Activated T-cell treated with anti-CD3 and anti-CD28 coated beads for 4 hours (primary cell): ENCODE results near the gene EPHA5.
"Not testable (repeated sequence)": the region's sequence is repeated elsewhere in the genome, so short reads cannot be mapped to it uniquely, and the experiment has no call there.

Experiments used
- DNase-seq: peaks from one replicate; pipeline ENCODE4 v3.0.0-alpha.2; 2020

Gene EPHA5

DNA sequence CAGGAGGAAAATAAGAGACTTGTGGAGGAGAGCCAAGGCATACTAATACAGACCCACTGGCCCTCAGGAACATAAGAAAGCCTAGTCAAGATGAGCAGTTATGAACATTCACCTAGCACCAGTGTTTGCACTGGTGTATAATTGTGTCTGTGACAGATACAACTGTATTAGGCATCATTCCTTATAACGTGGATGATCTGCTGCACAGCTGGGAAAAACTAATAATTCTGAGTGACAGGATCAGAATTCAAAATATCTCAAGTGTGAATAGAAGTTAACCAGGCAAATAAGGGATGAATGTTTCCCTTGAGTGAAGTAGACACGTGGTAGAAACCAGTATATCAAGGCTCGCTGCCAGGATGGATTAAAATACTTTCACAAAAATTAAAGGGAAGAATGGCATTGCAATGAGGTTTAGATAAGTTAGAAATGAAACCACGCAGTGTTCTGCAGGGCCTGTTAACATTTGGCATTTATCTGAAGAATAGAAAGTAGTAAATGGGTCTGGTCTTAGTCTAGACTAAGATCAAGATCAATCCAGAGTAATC lies 325.9 kb downstream of the EPHA5 start:
- no peak for DNase-seq

DNA sequence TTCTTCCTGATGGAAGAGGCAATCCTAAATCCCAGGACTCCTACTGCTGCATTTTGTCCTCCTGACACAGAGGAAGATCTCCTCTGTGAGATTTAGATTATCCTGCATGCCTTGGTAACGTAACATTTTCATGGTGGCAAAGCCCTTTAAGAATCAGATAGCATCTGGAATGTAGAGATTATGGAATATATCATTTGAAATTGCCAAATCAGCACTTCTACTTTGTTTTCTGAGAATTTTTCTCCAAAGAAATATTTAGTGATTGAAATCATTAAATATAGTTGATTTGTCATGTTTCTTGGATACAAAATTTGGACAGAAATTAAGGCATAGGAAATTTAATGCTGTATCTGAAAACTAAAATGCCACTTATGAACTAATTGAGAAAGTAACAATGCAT lies 326.9 kb downstream of the EPHA5 start:
- DNase-seq, result no peak

DNA sequence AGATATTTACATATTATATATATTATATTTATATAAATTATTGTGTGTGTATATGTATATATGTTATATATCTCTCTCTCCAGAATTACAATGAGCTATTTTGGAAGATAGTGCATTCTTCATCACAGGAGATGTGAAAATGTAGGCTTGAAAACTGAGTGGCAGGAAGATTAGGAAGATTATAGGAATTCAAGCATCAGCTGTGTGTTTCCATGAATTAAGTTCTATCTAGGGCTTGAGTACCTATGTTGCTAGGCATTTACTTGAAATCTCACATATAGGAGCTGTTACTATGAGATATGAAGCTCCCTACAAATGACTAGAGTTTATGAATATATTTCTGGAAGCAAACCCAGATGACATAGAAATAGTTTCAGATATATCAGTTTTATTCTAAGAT lies 328.7 kb downstream of the EPHA5 start:
- DNase-seq, result no peak

DNA sequence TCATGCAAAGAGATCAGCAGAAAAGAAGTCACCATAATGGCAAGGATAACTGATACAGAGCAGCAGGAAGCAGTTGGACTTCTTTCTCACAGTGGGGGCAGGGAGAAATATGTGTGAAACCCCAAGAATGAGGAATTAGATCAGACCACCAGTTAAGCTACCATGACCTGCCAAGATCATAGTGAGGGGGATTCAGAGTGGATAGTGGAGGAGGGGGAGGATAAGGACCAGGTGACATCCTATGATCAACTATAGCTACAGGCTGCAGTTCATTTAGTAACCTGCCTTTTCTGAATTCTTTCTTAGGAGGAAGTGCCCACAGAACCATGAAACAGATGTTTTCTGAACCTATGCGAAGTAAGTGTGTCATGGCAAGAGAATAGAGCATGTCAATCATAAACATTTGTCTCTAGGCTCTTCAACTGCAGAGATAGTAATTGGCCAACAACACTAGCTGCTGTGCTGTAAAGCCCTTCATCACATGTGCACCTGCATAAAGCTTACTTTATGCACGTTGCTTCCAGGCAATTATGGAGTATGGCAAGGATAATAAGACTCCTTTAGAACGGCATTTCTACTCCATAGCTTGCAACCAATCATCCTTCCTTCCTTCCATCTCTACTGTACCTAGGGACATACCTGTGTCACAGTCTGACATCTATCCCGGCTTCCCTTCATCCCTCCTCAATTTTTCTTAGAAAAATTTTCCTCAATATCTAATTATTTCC lies 329.7 kb downstream of the EPHA5 start:
- no peak for DNase-seq

DNA sequence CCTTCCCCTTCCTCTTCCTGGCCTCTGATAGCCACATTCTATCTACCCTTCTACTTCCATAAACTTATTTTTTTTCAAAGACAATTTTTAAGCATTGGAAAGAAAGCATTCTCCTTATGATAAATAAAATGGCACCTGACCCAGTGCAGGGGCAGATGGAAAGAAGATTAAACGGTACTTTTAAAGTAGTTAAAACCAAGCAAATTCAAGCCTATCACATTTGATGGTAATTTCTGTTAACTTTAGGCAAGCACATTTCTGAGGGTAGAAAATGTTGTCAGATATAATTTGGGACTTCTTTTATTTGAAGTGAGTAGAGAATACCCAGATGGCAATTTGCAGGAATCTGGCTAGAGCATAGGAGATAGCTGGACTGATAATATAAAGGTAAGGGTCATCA lies 332.9 kb downstream of the EPHA5 start:
- DNase-seq, result no peak

DNA sequence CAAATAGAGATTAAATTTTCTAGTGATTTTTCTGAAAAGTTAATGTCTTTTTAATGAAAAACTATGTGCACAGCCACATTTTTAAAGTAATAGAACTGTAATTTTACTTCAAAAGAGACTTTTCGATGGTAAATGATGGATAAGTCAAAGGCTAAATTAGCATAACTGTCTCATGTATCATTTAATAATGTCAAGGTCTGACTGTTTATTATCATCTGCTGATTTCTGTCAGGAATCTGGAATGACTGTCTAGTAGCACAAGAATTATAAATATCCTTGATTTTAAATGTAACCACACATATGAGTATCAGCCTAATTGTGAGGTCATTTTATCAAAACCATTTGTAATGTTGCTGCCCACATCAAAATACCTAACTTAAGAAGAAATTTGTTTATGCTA lies 333.8 kb downstream of the EPHA5 start:
- no peak for DNase-seq

DNA sequence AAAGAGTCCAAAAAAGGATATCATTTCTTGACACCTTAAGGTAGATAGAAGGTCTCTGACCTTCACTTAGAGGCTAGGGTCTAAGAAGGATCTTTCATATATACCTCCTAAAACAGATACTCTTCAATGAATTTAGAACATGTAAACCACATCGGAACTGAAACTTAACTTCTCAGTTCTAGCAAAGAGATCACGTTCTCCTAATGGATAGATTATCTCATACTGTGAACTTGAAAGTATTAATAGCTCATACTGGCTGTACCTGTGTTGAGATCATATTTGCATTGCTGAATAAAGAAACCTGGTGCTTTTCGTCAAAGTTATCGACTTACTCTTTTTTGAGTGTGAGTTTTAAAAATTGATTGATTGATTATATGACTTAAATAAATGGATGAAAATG lies 353.8 kb downstream of the EPHA5 start:
- no peak for DNase-seq

DNA sequence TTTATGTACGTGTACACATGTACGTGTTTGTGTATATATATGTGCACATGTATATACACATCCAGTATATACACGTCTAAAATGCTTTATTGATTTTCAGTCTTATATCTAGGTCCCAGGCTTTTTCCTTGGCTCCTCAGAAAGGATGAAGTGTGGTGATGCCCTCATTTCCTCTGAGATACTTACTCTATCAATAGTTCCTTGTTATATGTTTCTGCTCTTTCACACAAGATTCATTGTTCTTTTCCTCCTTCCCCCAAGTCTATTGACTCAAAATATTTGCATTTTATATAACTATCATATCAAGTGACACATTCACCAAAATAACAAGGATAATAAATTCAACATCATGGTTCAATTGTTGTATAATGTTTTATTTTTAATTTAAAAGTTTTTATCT lies 359.2 kb downstream of the EPHA5 start:
- DNase-seq, result no peak

DNA sequence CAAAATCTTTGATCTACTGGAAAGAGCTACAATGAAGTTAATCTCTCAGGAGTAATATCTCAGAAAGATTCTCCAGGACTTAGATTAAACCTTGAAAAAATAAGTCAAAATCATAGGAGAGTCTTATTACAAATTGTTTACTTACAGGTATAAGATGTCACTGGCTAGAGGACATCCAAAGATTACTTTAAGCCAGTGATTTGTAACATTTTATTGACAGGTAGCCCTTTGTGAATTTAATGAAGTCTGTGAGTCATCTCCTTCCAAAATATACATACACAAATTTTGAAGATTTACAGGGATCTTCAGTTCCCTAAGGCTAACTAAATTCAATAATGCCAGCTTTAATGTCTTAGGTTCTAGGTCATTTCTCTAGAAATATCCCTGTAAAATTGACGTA lies 359.7 kb downstream of the EPHA5 start:
- DNase-seq, result no peak

DNA sequence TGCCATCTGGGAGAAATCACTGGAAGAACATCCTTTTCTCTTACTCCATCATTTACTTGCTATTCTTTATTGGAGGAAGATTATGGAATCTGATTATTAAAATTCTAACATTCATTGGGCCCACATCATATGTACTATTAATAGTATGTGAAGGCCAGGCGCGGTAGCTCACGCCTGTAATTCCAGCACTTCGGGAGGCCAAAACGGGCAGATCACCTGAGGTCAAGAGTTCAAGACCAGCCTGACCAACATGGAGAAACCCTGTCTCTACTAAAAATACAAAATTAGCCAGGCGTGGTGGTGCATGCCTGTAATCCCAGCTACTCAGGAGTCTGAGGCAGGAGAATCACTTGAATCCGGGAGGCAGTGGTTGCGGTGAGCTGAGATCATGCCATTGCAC lies 361.7 kb downstream of the EPHA5 start:
- not testable (repeated sequence) for DNase-seq

DNA sequence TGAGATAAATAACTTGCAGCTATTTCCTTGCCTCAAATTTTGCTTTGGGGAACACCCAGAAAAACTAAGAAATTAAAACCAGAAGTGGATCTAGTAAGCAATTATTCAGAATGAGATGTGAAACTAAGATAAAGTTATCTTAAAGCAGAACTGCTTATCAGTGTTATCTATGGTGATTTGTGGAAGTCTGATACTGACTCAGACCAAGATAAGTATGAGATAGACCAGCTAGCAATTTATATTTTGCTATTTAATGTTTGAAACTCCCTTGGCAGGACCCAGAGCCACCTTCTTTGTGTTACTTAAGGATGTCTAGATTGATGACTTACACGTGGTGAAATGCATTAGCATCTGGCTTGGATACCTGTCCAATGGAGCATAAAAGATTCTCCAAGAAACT lies 368.1 kb downstream of the EPHA5 start:
- DNase-seq, result no peak

DNA sequence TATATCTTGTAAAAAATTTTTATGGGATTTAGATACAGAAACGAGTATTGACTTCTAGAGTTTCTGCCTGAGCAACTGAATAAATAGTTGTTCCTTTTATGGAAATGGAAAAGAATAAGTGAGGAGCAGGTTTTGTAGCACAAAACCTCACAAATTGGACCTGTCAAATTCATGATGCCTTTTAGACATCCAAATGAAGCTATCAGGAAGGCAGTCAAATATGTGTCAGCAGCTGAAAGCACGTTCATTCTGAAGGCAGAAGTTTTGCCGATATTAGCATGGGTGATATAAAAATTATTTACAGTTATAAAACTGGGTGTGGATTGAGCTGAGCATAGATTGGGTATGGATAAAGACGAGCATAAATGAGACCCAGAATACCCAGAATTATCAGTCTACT lies 374.0 kb downstream of the EPHA5 start:
- DNase-seq, result no peak

DNA sequence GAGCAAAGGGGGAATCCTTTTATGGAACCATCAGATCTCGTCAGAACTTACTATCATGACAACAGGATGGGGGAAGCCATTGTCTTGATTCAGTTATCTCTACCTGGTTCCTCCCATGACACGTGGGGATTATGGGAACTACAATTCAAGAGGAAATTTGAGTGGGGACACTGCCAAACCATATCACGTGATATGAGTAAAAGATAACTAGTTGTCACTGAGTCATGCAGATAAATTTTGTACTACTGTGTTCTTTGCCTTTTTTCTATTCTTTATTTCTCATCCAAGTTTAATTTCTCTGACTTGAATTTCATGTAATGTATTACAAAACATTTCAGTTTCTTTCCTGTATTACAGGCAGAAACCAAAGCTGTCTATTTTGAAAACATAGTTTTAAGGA lies 383.2 kb downstream of the EPHA5 start:
- DNase-seq, result no peak
